ENCODE data around the gene CBX7. TPM values are rescaled to one million over a fixed set of nuclear protein-coding genes. Genes with fewer than 3 reads are reported as not detected.
A peak's percentile ranks its signal among the peaks of the same experiment; 100 is the strongest.

Gene CBX7
- total and polyA plus RNA-seq, 4 donors, result 2.2 to 21.8 (median 14.9) TPM

DNA sequence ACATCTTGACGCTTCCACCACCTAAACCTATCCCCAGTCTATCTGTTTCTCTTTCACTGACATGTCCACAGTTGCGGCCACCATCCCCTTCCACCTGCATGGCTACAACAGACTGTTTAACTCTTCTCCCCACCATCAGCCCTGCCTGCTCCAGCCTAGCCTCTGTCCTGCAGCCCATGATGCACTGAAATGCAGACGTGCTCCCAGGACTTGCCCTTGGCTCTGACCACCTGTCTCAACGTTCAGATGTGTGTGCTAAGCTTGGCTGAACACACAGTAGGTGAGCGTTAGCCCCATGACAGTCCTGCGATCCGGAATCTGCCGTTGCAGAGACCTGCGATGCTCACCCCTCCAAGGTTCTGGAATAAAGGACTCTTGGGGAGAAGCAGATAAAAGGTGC is 22.7 kb downstream of the CBX7 start:
- no peak for DNase-seq (ENCODE audit: low spot score)
- no peak overlapping the region for H3K9ac ChIP-seq (ENCODE audit: low read depth in 1 of 2, low read length in 2 of 2)
- H3K36me3 ChIP-seq (ENCODE audit: control insufficient read depth in 4 of 4, insufficient read depth in 3 of 4, low read depth in 1 of 4, low read length in 3 of 4), result peaks cover 0 to 3% (median 1%) of the 10 kb centered on the region in 4 donors
- H3K27me3 ChIP-seq (ENCODE audit: control insufficient read depth in 4 of 4, insufficient read depth in 4 of 4, low read length in 3 of 4), result no peaks in the 10 kb centered on the region
- no peaks in the 10 kb centered on the region for H3K9me3 ChIP-seq (ENCODE audit: control insufficient read depth in 4 of 4, low read length in 3 of 4)
- WGBS, result 96% methylated on average over 9 of the region's 9 CpGs
- no peak for TF ChIP-seq FOXA2 (IDR thresholded peaks at IDR 0.05)
- TF ChIP-seq SP1 (IDR thresholded peaks at IDR 0.05), result no peak
- TF ChIP-seq TAF1 (conservative IDR thresholded peaks at IDR 0.05), result no peak
- TF ChIP-seq HNF4A (conservative IDR thresholded peaks at IDR 0.05), result no peak
- TF ChIP-seq GABPA (IDR thresholded peaks at IDR 0.05 in 1 of 2, conservative IDR thresholded peaks at IDR 0.05 in 1 of 2), result no peak
- TF ChIP-seq, protein P1, sequence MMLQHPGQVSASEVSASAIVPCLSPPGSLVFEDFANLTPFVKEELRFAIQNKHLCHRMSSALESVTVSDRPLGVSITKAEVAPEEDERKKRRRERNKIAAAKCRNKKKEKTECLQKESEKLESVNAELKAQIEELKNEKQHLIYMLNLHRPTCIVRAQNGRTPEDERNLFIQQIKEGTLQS (IDR thresholded peaks at IDR 0.05), result no peak
- TF ChIP-seq YY1 (IDR thresholded peaks at IDR 0.05), result no peak
- TF ChIP-seq, protein P2, sequence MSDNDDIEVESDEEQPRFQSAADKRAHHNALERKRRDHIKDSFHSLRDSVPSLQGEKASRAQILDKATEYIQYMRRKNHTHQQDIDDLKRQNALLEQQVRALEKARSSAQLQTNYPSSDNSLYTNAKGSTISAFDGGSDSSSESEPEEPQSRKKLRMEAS (IDR thresholded peaks at IDR 0.05), result no peak
- TF ChIP-seq, protein P3, sequence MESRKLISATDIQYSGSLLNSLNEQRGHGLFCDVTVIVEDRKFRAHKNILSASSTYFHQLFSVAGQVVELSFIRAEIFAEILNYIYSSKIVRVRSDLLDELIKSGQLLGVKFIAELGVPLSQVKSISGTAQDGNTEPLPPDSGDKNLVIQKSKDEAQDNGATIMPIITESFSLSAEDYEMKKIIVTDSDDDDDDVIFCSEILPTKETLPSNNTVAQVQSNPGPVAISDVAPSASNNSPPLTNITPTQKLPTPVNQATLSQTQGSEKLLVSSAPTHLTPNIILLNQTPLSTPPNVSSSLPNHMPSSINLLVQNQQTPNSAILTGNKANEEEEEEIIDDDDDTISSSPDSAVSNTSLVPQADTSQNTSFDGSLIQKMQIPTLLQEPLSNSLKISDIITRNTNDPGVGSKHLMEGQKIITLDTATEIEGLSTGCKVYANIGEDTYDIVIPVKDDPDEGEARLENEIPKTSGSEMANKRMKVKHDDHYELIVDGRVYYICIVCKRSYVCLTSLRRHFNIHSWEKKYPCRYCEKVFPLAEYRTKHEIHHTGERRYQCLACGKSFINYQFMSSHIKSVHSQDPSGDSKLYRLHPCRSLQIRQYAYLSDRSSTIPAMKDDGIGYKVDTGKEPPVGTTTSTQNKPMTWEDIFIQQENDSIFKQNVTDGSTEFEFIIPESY (IDR thresholded peaks at IDR 0.05), result no peak
- TF ChIP-seq, protein P4, sequence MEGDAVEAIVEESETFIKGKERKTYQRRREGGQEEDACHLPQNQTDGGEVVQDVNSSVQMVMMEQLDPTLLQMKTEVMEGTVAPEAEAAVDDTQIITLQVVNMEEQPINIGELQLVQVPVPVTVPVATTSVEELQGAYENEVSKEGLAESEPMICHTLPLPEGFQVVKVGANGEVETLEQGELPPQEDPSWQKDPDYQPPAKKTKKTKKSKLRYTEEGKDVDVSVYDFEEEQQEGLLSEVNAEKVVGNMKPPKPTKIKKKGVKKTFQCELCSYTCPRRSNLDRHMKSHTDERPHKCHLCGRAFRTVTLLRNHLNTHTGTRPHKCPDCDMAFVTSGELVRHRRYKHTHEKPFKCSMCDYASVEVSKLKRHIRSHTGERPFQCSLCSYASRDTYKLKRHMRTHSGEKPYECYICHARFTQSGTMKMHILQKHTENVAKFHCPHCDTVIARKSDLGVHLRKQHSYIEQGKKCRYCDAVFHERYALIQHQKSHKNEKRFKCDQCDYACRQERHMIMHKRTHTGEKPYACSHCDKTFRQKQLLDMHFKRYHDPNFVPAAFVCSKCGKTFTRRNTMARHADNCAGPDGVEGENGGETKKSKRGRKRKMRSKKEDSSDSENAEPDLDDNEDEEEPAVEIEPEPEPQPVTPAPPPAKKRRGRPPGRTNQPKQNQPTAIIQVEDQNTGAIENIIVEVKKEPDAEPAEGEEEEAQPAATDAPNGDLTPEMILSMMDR (IDR thresholded peaks at IDR 0.05; ENCODE audit: low read depth, low read length, missing input control), result no peak
- TF ChIP-seq JUND (IDR thresholded peaks at IDR 0.05), result no peak
- TF ChIP-seq RXRA (IDR thresholded peaks at IDR 0.05), result no peak
- TF ChIP-seq RAD21 (IDR thresholded peaks at IDR 0.05), result no peak
- no peak for TF ChIP-seq EGR1 (IDR thresholded peaks at IDR 0.05; ENCODE audit: low read depth in 2 of 2)
- no peak for TF ChIP-seq HNF4G (IDR thresholded peaks at IDR 0.05)
- TF ChIP-seq, protein P5, sequence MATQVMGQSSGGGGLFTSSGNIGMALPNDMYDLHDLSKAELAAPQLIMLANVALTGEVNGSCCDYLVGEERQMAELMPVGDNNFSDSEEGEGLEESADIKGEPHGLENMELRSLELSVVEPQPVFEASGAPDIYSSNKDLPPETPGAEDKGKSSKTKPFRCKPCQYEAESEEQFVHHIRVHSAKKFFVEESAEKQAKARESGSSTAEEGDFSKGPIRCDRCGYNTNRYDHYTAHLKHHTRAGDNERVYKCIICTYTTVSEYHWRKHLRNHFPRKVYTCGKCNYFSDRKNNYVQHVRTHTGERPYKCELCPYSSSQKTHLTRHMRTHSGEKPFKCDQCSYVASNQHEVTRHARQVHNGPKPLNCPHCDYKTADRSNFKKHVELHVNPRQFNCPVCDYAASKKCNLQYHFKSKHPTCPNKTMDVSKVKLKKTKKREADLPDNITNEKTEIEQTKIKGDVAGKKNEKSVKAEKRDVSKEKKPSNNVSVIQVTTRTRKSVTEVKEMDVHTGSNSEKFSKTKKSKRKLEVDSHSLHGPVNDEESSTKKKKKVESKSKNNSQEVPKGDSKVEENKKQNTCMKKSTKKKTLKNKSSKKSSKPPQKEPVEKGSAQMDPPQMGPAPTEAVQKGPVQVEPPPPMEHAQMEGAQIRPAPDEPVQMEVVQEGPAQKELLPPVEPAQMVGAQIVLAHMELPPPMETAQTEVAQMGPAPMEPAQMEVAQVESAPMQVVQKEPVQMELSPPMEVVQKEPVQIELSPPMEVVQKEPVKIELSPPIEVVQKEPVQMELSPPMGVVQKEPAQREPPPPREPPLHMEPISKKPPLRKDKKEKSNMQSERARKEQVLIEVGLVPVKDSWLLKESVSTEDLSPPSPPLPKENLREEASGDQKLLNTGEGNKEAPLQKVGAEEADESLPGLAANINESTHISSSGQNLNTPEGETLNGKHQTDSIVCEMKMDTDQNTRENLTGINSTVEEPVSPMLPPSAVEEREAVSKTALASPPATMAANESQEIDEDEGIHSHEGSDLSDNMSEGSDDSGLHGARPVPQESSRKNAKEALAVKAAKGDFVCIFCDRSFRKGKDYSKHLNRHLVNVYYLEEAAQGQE (IDR thresholded peaks at IDR 0.05), result no peak
- H3K27ac ChIP-seq (ENCODE audit: low read depth in 1 of 2, low read length in 2 of 2), result no peak overlapping the region
- peaks cover 0 to 6% (median 0%) of the 10 kb centered on the region in 4 donors for H3K4me1 ChIP-seq (ENCODE audit: control insufficient read depth in 4 of 4, insufficient read depth in 4 of 4, low read length in 3 of 4)
- no peak overlapping the region for H3K4me3 ChIP-seq (ENCODE audit: low read depth in 1 of 3, low read length in 3 of 3)

DNA sequence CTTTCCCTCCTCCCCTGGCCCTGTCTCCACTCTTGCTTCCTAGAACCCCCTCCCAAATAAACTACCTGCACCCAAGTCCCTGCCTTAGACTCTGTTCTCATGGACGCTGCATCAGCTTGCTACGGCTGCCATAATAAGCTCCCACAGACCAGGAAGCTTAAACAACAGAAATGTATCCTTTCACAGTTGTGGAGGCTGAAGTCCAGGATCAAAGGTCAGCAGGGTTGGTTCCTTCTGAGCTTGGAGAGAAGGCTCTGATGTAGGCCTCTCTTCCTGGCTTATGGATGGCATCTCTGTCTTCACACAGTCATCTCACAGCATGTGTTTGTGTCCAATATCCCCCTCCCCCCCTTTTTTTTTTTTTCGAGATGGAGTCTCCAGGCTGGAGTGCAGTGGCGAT is 23.4 kb downstream of the CBX7 start:
- peak; percentile 14 to 51 for TF ChIP-seq HNF4A (conservative IDR thresholded peaks at IDR 0.05)
- no peak for TF ChIP-seq NR2F2 (IDR thresholded peaks at IDR 0.05)

More for the DNA sequence above, 23.4 kb downstream of the CBX7 start:
- Histone ChIP-seq H3K9me3 (ENCODE audit: control insufficient read depth in 4 of 4, low read length in 3 of 4) (no peaks in the 10 kb centered on the region), H3K27me3 (ENCODE audit: control insufficient read depth in 4 of 4, insufficient read depth in 4 of 4, low read length in 3 of 4) (no peaks in the 10 kb centered on the region), H3K9ac (ENCODE audit: low read depth in 1 of 2, low read length in 2 of 2) (no peak overlapping the region), H3K36me3 (ENCODE audit: control insufficient read depth in 4 of 4, insufficient read depth in 3 of 4, low read depth in 1 of 4, low read length in 3 of 4) (peaks cover 0 to 3% (median under 1%) of the 10 kb centered on the region in 4 donors), H3K4me1 (ENCODE audit: control insufficient read depth in 4 of 4, insufficient read depth in 4 of 4, low read length in 3 of 4) (peaks cover 0 to 6% (median 0%) of the 10 kb centered on the region in 4 donors), H3K27ac (ENCODE audit: low read depth in 1 of 2, low read length in 2 of 2) (no peak overlapping the region), H3K4me3 (ENCODE audit: low read depth in 1 of 3, low read length in 3 of 3) (no peak overlapping the region)
- WGBS, result 71% methylated on average over 4 of the region's 4 CpGs
- no peak for DNase-seq (ENCODE audit: low spot score)
